Measurements from ENCODE around the gene OR2T2. TPM values are rescaled to one million over a fixed set of nuclear protein-coding genes. Genes with fewer than 3 reads are reported as not detected.
"Not testable (repeated sequence)": the region's sequence is repeated elsewhere in the genome, so short reads cannot be mapped to it uniquely, and the experiment has no call there.

Gene OR2T2
- total RNA-seq (2021): not detected in 2 replicates
- long read RNA-seq: 0 reads

DNA sequence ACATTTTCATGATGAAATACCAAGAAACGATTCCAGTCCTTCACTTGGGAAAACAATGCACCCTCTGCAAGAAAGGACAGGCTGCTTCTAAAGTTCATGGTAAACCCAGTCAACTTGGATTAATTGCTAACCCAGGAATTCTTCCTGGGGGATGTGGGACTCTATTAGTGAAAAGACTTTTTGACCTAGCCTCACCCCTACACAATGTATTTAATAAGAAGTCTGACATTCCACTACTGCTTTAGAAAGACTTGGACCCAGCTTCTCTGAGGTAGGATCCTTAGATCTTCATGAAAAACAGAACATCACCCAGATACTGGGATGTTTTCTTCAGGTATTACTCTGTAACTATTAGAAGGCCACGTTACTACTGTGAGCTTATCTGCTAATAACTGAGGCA is at the start of gene OR2T2:
OR2T2 (plus strand) TSS at position 239 of the 400 bp plus-strand sequence. CDS start 7,161 bp downstream, outside the sequence.
- not testable (repeated sequence) for H2BK12ac ChIP-seq (ENCODE audit: insufficient read length, low read depth, low read length); H3K4ac ChIP-seq (ENCODE audit: low read depth, low read length); H3K9ac ChIP-seq (ENCODE audit: extremely low read depth, insufficient read length, low read length); H4K8ac ChIP-seq (replicated peaks; ENCODE audit: insufficient read length, low read depth, low read length); H4K20me1 ChIP-seq (ENCODE audit: control insufficient read depth, insufficient read depth, insufficient read length); H2BK5ac ChIP-seq (ENCODE audit: insufficient read length, low read length); H3K18ac ChIP-seq (ENCODE audit: insufficient read length, low read depth, low read length); H2BK20ac ChIP-seq (ENCODE audit: low read depth, low read length, poor library complexity, severe bottlenecking); H3K4me1 Mint-ChIP-seq; H3K4me3 Mint-ChIP-seq; H2BK120ac ChIP-seq (ENCODE audit: low read depth, low read length, poor library complexity, severe bottlenecking); H4K5ac ChIP-seq (ENCODE audit: insufficient read length, low read depth, low read length); H3K23ac ChIP-seq (ENCODE audit: insufficient read length, low read depth, low read length); H3K79me2 ChIP-seq (ENCODE audit: insufficient read depth, low read length); H3K27ac Mint-ChIP-seq; H2BK15ac ChIP-seq (ENCODE audit: low read depth, low read length); H3K4me1 ChIP-seq (ENCODE audit: insufficient read depth, low read length); H4K91ac ChIP-seq (ENCODE audit: insufficient read length, low read depth, low read length); H3K27me3 ChIP-seq (ENCODE audit: insufficient read depth, low read length); H2AK5ac ChIP-seq (ENCODE audit: insufficient read length, low read length); H3K27ac ChIP-seq (ENCODE audit: insufficient read length, low read depth, low read length); H2AFZ ChIP-seq (ENCODE audit: low read length); H3K4me2 ChIP-seq (ENCODE audit: insufficient read depth, insufficient read length, low read length); H3K27me3 Mint-ChIP-seq (ENCODE audit: low read depth); H3K56ac ChIP-seq (ENCODE audit: insufficient read length, low read depth, low read length); H3T11ph ChIP-seq (ENCODE audit: low read length); H3K79me1 ChIP-seq (ENCODE audit: insufficient read depth, low read depth, low read length, poor library complexity, severe bottlenecking); H3K23me2 ChIP-seq (ENCODE audit: insufficient read length, low read depth, low read length, poor library complexity, severe bottlenecking); DNase-seq; H3K14ac ChIP-seq (ENCODE audit: insufficient read depth, low read length)
- H3K9me3 Mint-ChIP-seq: peaks cover 60 to 66% of the 10 kb centered on the region in 2 experiments
- H3K36me3 Mint-ChIP-seq (ENCODE audit: insufficient read depth in 1 of 3, low read depth in 3 of 3): peaks cover 0 to 15% (median 6%) of the 10 kb centered on the region in 3 experiments; a peak in 2 of 7 replicates
- no CpG with 5 or more reads among the region's 2 CpGs for WGBS (ENCODE audit: extremely low coverage, insufficient read length, low lambda C conversion rate)
- H3K9me3 ChIP-seq (ENCODE audit: control insufficient read depth, low read depth, low read length): peaks cover 27% of the 10 kb centered on the region

All from H9 (cell line).